SH-SY5Y (cell line): ENCODE results near the gene CTDP1.

ENCODE experiments used
- GATA2 ChIP-seq: IDR thresholded peaks from 2 replicates; pipeline ENCODE4 v1.6.1; 2011; ENCODE audit warnings: mild to moderate bottlenecking, low read depth, low read length
- GATA3 ChIP-seq: IDR thresholded peaks from 2 replicates; pipeline ENCODE4 v1.6.1; 2011; ENCODE audit warnings: low read depth, mild to moderate bottlenecking, low read length, moderate library complexity

- no peak for TF ChIP-seq GATA2
- TF ChIP-seq GATA3: no peak
Measured at GRCh38 chr18:79789091-79789891, 109.7 kb downstream of the CTDP1 start.
